Measurements from ENCODE around the gene TIFAB.
A peak's percentile ranks its signal among the peaks of the same experiment; 100 is the strongest.

TIFAB gene

GRCh38 chr5:135481909-135482311 lies 29.8 kb upstream of the TIFAB start:
- DNase-seq = no peak

- DNase-seq = no peak
Observed at GRCh38 chr5:135481387-135481786, 29.2 kb upstream of the TIFAB start.

GRCh38 chr5:135480511-135480910 lies 28.4 kb upstream of the TIFAB start:
- DNase-seq = no peak

GRCh38 chr5:135478938-135479337 lies 26.8 kb upstream of the TIFAB start:
- DNase-seq = no peak

GRCh38 chr5:135477613-135478066 lies 25.5 kb upstream of the TIFAB start:
- DNase-seq = no peak

GRCh38 chr5:135476615-135477581 lies 24.7 kb upstream of the TIFAB start:
- DNase-seq = no peak

GRCh38 chr5:135473956-135474670 lies 22.0 kb upstream of the TIFAB start:
- no peak for DNase-seq

DNA sequence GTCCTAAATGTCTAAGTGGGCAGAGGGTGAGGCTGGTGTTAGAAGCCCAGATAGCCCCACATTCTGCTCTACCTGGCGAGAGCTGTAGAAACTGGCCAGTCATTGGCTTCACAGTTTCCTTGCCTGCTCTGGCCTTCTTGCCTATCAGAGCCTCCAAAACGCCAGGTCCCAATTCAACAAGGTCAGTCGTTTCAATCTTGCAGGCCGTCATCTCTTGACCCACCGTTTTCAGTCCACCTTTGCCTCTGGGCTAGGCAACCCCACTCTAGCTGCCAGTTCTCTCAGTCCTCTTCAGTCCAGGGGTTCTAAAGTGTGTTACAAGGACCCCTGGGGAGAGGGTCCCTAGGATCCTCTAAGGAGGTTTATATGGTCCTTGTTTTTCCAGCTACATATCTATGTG lies 20.0 kb upstream of the TIFAB start:
- DNase-seq = no peak

DNA sequence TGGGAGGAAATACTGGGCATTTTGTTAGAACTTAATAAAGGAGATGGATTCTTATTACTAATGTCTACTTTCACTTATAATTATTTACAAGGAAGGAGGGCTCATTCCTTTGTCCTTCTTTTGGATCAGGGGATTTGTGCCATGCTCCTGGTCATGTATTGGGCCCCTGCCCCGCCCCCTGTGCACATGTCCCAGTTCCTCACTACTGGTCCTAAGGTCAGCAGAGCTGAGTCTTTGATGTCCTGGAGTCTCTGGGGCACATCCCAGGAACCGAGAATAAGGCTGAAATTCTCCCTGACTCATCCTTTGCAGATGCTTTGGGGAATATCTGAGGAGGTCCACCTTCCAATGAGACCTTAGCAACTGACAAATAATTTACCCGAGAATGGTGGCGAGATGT lies 19.6 kb upstream of the TIFAB start:
- DNase-seq = no peak

DNA sequence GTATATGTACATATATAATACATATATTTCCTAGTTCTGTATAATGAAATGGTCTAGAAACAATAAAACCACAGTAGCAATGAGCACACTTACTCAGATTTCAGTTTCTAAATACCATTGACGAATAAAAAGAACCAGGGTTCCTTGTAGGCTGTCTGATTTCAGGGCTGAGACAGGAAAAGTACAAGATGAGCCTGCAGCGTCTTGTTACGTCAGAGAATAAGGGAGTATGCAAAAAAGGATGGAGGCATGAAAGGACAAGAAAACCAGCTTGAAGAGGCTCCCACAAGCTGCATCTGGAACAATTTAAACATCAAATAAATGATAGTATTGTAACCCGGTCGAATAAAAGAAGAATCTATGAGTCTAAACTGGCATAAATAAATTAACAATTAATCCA lies 17.8 kb upstream of the TIFAB start:
- DNase-seq = no peak

- DNase-seq = no peak
Observed at GRCh38 chr5:135468541-135468940, 16.4 kb upstream of the TIFAB start.

- DNase-seq = no peak
Observed at GRCh38 chr5:135467871-135468485, 15.8 kb upstream of the TIFAB start.

DNA sequence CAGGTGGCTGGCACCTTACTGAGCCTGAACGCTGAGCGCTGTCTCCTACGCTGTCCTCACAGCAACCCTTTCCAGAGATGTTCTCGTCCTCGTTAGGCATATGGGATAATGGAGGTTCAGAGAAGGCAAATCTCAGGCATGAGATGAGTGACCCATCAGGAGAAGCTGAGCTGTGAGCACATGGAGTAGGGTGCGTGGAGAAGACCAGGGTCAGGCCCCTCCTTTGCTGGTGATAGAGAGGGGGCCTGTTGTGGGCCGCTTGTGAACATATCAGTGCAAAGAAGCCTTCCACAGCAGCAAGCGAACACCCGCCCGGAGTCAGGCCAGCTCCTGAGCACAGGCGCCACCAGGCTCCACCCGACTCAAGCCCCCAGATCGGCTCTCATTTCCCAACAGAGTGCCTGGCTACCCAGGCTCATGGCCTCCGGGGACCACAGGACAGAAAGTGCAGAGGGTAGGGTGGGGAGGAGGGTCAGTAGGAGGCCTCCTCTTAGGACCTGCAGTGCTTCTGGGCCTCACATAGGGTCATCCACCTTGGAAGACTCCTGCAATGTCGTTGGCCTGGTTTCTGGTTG lies 15.0 kb upstream of the TIFAB start:
- no peak for DNase-seq

- peak; percentile 43 for DNase-seq
Observed at GRCh38 chr5:135466178-135467050, 14.3 kb upstream of the TIFAB start.

DNA sequence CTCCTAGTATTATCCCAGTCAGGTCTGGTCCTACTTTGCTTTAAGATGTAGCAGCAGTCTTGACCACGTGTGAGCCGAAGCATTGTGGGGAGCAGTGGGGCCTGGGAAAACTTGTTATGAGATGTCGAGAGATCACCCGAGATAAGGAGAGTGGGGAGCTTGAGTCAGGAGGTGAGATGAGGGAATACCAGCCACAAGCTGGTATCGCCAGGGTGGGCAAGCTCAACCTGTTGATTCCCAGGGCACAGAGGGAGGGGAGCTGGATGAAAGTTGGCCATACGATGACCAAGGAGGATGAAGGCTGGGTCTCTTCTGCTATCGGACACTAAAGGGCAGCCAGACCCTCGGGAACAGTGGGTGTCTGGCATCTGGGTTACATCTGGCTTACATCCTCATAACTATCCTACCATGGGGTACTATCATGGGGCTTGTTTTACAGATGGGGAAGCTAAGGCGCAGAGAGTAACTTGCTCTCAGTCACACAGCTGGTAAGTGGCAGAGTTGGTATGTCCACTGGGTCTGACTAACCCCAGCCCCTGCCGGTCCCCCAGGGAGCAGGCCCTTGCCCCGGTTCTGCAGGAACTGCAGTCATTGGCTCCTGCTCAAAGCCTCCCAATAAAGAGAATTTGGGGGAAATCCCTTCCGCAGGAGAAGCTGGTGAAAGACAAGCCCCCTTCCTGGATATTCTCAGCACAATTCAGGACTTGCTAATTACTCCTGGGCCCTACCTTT lies 13.4 kb upstream of the TIFAB start:
- DNase-seq = no peak

GRCh38 chr5:135462304-135462703 lies 10.2 kb upstream of the TIFAB start:
- DNase-seq = peak; percentile 92

DNA sequence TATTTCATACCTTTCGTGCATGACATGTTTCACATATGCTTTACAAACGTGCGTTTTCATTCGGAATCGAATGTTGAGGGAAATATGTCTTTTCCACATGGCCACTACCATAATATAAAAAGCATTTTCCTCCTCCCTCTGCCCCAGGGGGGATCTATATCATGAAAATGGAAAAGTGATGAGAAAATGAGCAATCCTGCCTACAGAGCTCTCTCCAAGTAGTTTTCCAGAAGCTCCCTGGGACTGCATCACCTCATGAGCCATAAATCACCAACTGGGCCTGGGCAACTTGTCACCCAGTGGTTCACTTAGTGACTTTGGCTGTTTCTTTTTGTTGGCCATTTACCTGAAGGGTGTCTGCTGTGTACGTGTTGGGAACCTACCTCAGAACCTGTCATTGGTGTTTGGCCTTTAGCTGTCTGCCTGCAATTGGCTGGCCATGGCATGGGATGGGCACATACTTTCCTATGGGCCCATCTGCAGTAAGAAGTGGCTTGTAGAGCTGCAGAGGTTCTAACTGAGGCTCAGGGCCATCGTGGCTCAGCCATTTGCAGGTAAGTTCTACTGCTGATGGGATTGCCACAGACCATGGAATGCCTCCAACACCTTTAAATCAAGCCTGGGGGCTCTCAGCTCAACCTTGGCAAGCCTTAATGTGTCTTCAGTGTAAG lies 9.5 kb upstream of the TIFAB start:
- DNase-seq = no peak

DNA sequence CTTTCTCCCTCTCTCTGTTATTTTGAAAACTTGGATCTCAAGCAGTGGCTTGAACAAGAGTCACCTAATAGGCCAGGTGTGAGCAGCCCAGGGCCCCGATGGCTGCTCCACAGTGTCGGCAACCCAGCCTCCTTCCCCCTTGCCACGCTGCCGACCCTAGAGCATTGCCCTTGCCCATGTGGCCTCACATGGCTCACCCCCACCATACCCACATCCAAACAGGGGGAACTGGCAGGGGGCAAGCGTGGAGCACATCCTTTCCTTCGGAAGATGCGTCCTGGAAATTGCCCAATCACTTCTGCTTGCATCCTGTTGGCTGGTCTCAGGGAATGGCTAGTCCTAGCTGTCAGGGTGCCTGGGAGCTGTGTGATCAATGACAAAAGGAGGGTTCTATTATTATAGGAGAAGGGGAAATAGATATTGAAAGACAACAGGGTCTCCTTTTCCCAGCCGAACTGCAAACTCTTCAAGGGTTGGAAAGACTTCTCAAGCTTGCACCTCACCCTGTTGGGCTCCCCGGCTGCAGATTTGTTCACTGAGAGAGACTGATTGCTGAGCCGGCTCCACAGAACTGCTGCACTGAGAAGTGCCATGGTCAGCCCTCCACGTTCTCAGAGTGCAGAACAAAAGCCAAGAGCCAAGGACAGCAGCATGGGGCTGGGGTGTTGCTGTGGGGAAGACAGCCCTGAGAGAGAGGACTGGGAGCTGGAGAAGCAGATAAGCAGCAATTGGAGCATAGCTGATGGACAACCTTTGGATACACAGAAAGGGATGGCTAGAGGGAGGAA lies 8.3 kb upstream of the TIFAB start:
- DNase-seq = no peak

DNA sequence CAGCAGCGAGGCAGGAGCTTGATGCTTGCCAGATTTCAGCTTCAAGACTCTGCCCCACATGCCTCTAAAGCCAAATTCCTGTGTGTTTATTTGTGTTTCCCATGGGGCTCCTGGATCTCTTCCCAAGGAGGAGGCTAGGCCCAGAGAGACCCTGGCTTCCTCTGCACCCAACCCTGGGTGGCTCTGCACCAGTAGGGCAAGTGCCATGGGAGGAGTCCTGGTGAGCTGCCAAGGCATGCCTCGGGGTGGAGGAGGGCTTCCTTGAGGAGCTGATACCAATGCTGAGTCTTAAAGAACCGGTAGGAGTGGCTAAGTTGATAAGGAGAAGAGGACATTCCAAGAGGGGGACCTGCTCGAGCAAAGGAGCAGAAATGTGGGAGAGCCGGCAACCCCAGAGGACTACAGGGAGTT lies 6.8 kb upstream of the TIFAB start:
- no peak for DNase-seq

DNA sequence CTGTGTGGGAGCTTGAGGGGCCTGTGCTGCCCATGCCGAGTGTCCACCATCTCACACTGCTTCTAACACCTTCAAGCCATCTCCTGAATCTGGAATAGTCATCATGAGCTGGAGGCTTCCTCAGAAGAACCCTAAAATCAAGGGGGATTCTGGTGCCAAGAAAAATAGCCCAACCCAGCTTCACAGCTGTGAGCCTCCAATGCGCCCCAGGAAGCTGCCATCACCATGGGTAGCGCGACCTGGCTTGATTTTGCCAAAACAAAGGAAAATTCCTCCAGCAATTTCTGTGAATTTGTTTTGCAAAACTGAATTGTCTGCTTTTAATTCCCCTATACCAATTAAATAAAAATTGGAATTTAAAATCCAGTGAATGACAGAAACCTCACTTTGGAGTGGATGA lies 6.2 kb upstream of the TIFAB start:
- DNase-seq = no peak
